T-cell (primary cell): ENCODE measurements around the gene SPPL3. TPM values are rescaled to one million over a fixed set of nuclear protein-coding genes. Genes with fewer than 3 reads are reported as not detected.
A peak's percentile ranks its signal among the peaks of the same experiment; 100 is the strongest.
"Not testable (repeated sequence)": the region's sequence is repeated elsewhere in the genome, so short reads cannot be mapped to it uniquely, and the experiment has no call there.

ENCODE experiments used
- ATAC-seq, 4 experiments: fragments of 200-7000 bp in 3 of 4; fragments of 150-1000 bp in 1 of 4; cut with Tn5 transposase; replicated peaks in 1 of 4; 1 replicate in 3 of 4; 2 replicates in 1 of 4; pipeline ENCODE4 v1.10.0; 2021; ENCODE audit warnings: moderate library complexity in 3 of 4, mild to moderate bottlenecking in 2 of 4, moderate number of reproducible peaks in 1 of 4
- CTCF ChIA-PET, 2 donors: fragments of 300-600 bp; sonication (Branson Sonifier 250); formaldehyde crosslinking; loops; one replicate each; lab custom pipeline; 2022; ENCODE audit warnings: antibody characterized with exemption in 2 of 2; lab: Charles Lee
- POLR2A ChIA-PET, 2 donors: fragments of 300-600 bp; sonication (Branson Sonifier 250); formaldehyde crosslinking; loops; one replicate each; lab custom pipeline; 2022; ENCODE audit warnings: antibody characterized with exemption in 2 of 2; lab: Charles Lee
- DNase-seq, 35 experiments: peaks; one replicate each; pipeline versions ENCODE4 v3.0.0 to v3.0.0-alpha.2; 2013 to 2023
- H3K27ac ChIP-seq: one replicate; pipeline ENCODE4 v1.5.1; 2013; ENCODE audit warnings: low read length
- H3K27me3 ChIP-seq, 2 experiments: replicated peaks in 1 of 2; 1 replicate in 1 of 2; 2 replicates in 1 of 2; pipeline versions ENCODE4 v1.6.1 to v1.7.0; 2013; ENCODE audit warnings: low read length in 1 of 2, mixed read lengths in 1 of 2; ENCODE audit not compliant: control insufficient read depth in 2 of 2, insufficient read depth in 2 of 2; ENCODE audit errors: extremely low read depth in 1 of 2
- H3K36me3 ChIP-seq, 2 donors: 1 replicate in 1 of 2; 2 replicates in 1 of 2; pipeline versions ENCODE4 v1.6.1 to v1.7.0; 2013; ENCODE audit warnings: low read length in 1 of 2; ENCODE audit not compliant: control insufficient read depth in 2 of 2, insufficient read depth in 1 of 2; ENCODE audit errors: extremely low read depth in 1 of 2
- H3K4me1 ChIP-seq, 2 experiments: 1 replicate in 1 of 2; 2 replicates in 1 of 2; pipeline versions ENCODE4 v1.6.1 to v1.7.0; 2013; ENCODE audit warnings: low read length in 2 of 2, mixed read lengths in 1 of 2; ENCODE audit not compliant: insufficient read depth in 2 of 2, control insufficient read depth in 1 of 2; ENCODE audit errors: extremely low read depth in 1 of 2
- H3K4me3 ChIP-seq, 2 donors: 1 replicate in 1 of 2; 2 replicates in 1 of 2; pipeline versions ENCODE4 v1.5.1 to v1.7.0; 2013; ENCODE audit warnings: mild to moderate bottlenecking in 2 of 2, low read length in 1 of 2, moderate library complexity in 1 of 2; ENCODE audit not compliant: control insufficient read depth in 1 of 2; ENCODE audit errors: extremely low read depth in 1 of 2
- H3K9me3 ChIP-seq: 2 replicates; pipeline ENCODE4 v1.7.0; 2013
- H3K27ac Mint-ChIP-seq, 2 donors: one replicate each; pipeline ENCODE4 v1.8.0; 2020 to 2021; ENCODE audit warnings: mild to moderate bottlenecking in 2 of 2, mixed read lengths in 2 of 2
- H3K27me3 Mint-ChIP-seq, 2 donors: one replicate each; pipeline ENCODE4 v1.8.0; 2021 to 2022; ENCODE audit warnings: mixed read lengths in 2 of 2
- H3K36me3 Mint-ChIP-seq: one replicate; pipeline ENCODE4 v1.8.0; 2021; ENCODE audit warnings: mixed read lengths
- H3K4me1 Mint-ChIP-seq, 3 donors: one replicate each; pipeline ENCODE4 v1.8.0; 2020 to 2022; ENCODE audit warnings: mixed read lengths in 3 of 3, mild to moderate bottlenecking in 1 of 3
- H3K4me3 Mint-ChIP-seq, 3 donors: one replicate each; pipeline ENCODE4 v1.8.0; 2020 to 2022; ENCODE audit warnings: mild to moderate bottlenecking in 3 of 3, mixed read lengths in 3 of 3, moderate library complexity in 3 of 3
- H3K9me3 Mint-ChIP-seq, 3 donors: one replicate each; pipeline ENCODE4 v1.8.0; 2020 to 2022; ENCODE audit warnings: mixed read lengths in 3 of 3
- WGBS: methylation state at CpG from one replicate; pipeline ENCODE4 v1.1.5; 2013; ENCODE audit warnings: missing lambda C conversion rate; ENCODE audit not compliant: insufficient coverage; 5-methylcytosine and 5-hydroxymethylcytosine counted together
- total RNA-seq, 35 experiments: library from RNA in 6 of 35; stranded (reverse) in 6 of 35; fragments of 120-200 nt in 1 of 35; gene quantifications; one replicate each; pipeline versions ENCODE4 v1.2.1 to v1.2.4 and lab custom pipeline; 2013 to 2026

SPPL3 gene
- total RNA-seq, 5 donors from 2014 or later (not counting 1 experiment from before 2014, with no cell fraction given): 36.5 to 46.6 (median 41.8) TPM

- Histone ChIP-seq H3K9me3 (no peaks in the 10 kb centered on the region), H3K4me3 (no peak overlapping the region), H3K4me1 (no peaks in the 10 kb centered on the region), H3K27me3 (no peaks in the 10 kb centered on the region), H3K27ac (no peak overlapping the region), H3K36me3 (peaks cover 6 to 11% of the 10 kb centered on the region in 2 donors)
- CTCF ChIA-PET: interaction anchor here in 1 of 2 donors (0.5 kb wide), 1 partner anchor 366 kb away, joined by 3 read pairs; no protein-coding TSS in a partner anchor
- no peak for DNase-seq
- WGBS: 91% methylated on average over 8 of the region's 10 CpGs
- H3K4me1 Mint-ChIP-seq: peaks cover 0 to 4% (median 3%) of the 10 kb centered on the region in 3 donors
- no peak for ATAC-seq
- peaks cover 23% of the 10 kb centered on the region for H3K36me3 Mint-ChIP-seq
- POLR2A ChIA-PET: no interaction called here
- H3K9me3 Mint-ChIP-seq: no peaks in the 10 kb centered on the region
- H3K4me3 Mint-ChIP-seq: no peak overlapping the region
- no peaks in the 10 kb centered on the region for H3K27me3 Mint-ChIP-seq
- H3K27ac Mint-ChIP-seq: no peak overlapping the region
Measured at GRCh38 chr12:120734210-120734609, 169.9 kb downstream of the SPPL3 start.

- H3K9me3 Mint-ChIP-seq: no peaks in the 10 kb centered on the region
- peaks cover 23% of the 10 kb centered on the region for H3K36me3 Mint-ChIP-seq
- ChIA-PET CTCF (interaction anchor here in 1 of 2 donors (0.5 kb wide), 1 partner anchor 366 kb away, joined by 3 read pairs; no protein-coding TSS in a partner anchor), POLR2A (no interaction called here)
- H3K27me3 Mint-ChIP-seq: no peaks in the 10 kb centered on the region
- no peaks in the 10 kb centered on the region for H3K4me1 ChIP-seq
- H3K36me3 ChIP-seq: peaks cover 6 to 8% of the 10 kb centered on the region in 2 donors
- peaks cover 0 to 6% (median 3%) of the 10 kb centered on the region in 3 donors for H3K4me1 Mint-ChIP-seq
- no peaks in the 10 kb centered on the region for H3K27me3 ChIP-seq
- H3K27ac ChIP-seq: no peak overlapping the region
- DNase-seq: no peak
- WGBS: 86% methylated on average over 2 of the region's 3 CpGs
- no peak overlapping the region for H3K4me3 Mint-ChIP-seq
- no peak overlapping the region for H3K4me3 ChIP-seq
- no peak overlapping the region for H3K27ac Mint-ChIP-seq
- ATAC-seq: no peak
- H3K9me3 ChIP-seq: no peaks in the 10 kb centered on the region
Measured at GRCh38 chr12:120733574-120733973, 170.6 kb downstream of the SPPL3 start.

GRCh38 chr12:120732198-120732597 is 172.0 kb downstream of the SPPL3 start:
- H3K4me1 ChIP-seq, H3K27me3 Mint-ChIP-seq, H3K27ac Mint-ChIP-seq, H3K9me3 Mint-ChIP-seq, CTCF ChIA-PET, H3K4me3 Mint-ChIP-seq, H3K9me3 ChIP-seq, H3K27me3 ChIP-seq, ATAC-seq, H3K36me3 ChIP-seq, H3K4me1 Mint-ChIP-seq, H3K27ac ChIP-seq, POLR2A ChIA-PET, DNase-seq, H3K4me3 ChIP-seq: not testable (repeated sequence)
- H3K36me3 Mint-ChIP-seq: peaks cover 23% of the 10 kb centered on the region
- 96% methylated on average over 23 of the region's 35 CpGs for WGBS

- ATAC-seq (no peak), DNase-seq (no peak)
- ChIA-PET CTCF (no interaction called here), POLR2A (no interaction called here)
- Histone ChIP-seq H3K27me3 (no peaks in the 10 kb centered on the region), H3K36me3 (peaks cover 0 to 24% of the 10 kb centered on the region in 2 donors), H3K9me3 (no peaks in the 10 kb centered on the region), H3K4me1 (peaks cover 0 to 22% of the 10 kb centered on the region in 2 experiments), H3K27ac (no peak overlapping the region), H3K4me3 (no peak overlapping the region)
- Mint-ChIP-seq H3K4me1 (peaks cover 19 to 26% (median 25%) of the 10 kb centered on the region in 3 donors), H3K4me3 (peak overlapping the region in 2 of 3 donors; percentile 87 to 90), H3K9me3 (no peaks in the 10 kb centered on the region), H3K27me3 (no peaks in the 10 kb centered on the region), H3K36me3 (peaks cover 29% of the 10 kb centered on the region), H3K27ac (no peak overlapping the region)
- WGBS: 96% methylated on average over 9 of the region's 9 CpGs
Measured at GRCh38 chr12:120726961-120727360, 177.2 kb downstream of the SPPL3 start.

GRCh38 chr12:120726510-120726793 is 177.7 kb downstream of the SPPL3 start:
- 89% methylated on average over 9 of the region's 9 CpGs for WGBS
- POLR2A ChIA-PET: no interaction called here
- H3K27ac ChIP-seq: no peak overlapping the region

GRCh38 chr12:120725659-120726509 is 178.3 kb downstream of the SPPL3 start, which contains the start of gene ACADS:
TSS of gene ACADS (plus strand) at chr12:120725826. CDS start at chr12:120725886, 60 bp downstream.
- Histone ChIP-seq H3K27me3 (no peaks in the 10 kb centered on the region), H3K9me3 (no peaks in the 10 kb centered on the region), H3K4me1 (peaks cover 0 to 22% of the 10 kb centered on the region in 2 experiments), H3K4me3 (peak within 1 kb of the TSS; percentile 67 to 68), H3K27ac (peak within 1 kb of the TSS; percentile 38), H3K36me3 (peaks cover 4 to 34% of the 10 kb centered on the region in 2 donors)
- ATAC-seq (peak; percentile 100), DNase-seq (peak; percentile 73 to 93 (median 84))
- peak within 1 kb of the TSS; percentile 53 to 65 for H3K27ac Mint-ChIP-seq
- peaks cover 19 to 26% (median 25%) of the 10 kb centered on the region in 3 donors for H3K4me1 Mint-ChIP-seq
- peaks cover 35% of the 10 kb centered on the region for H3K36me3 Mint-ChIP-seq
- H3K4me3 Mint-ChIP-seq: peak within 1 kb of the TSS; percentile 87 to 90 (median 88)
- WGBS: 7% methylated on average over 66 of the region's 66 CpGs
- CTCF ChIA-PET: interaction anchor here in 1 of 2 donors (0.6 kb wide), 1 partner anchor 75 kb away, joined by 3 read pairs; no protein-coding TSS in a partner anchor
- POLR2A ChIA-PET: interaction anchor here in 1 of 2 donors (0.6 kb wide), 1 partner anchor 14 kb away, joined by 3 read pairs; no protein-coding TSS in a partner anchor
- H3K27me3 Mint-ChIP-seq: no peaks in the 10 kb centered on the region
- no peaks in the 10 kb centered on the region for H3K9me3 Mint-ChIP-seq

More at GRCh38 chr12:120726510-120726793, 177.7 kb downstream of the SPPL3 start:
- Histone ChIP-seq H3K9me3 (no peaks in the 10 kb centered on the region), H3K27me3 (no peaks in the 10 kb centered on the region), H3K36me3 (peaks cover 4 to 29% of the 10 kb centered on the region in 2 donors), H3K4me1 (peaks cover 0 to 22% of the 10 kb centered on the region in 2 experiments), H3K4me3 (peak overlapping the region in 1 of 2 donors; percentile 67)
- CTCF ChIA-PET: no interaction called here
- peaks cover 19 to 26% (median 25%) of the 10 kb centered on the region in 3 donors for H3K4me1 Mint-ChIP-seq
- peak overlapping the region; percentile 53 to 65 for H3K27ac Mint-ChIP-seq
- H3K9me3 Mint-ChIP-seq: no peaks in the 10 kb centered on the region
- peaks cover 32% of the 10 kb centered on the region for H3K36me3 Mint-ChIP-seq
- H3K4me3 Mint-ChIP-seq: peak overlapping the region; percentile 87 to 90 (median 88)
- no peak for ATAC-seq
- no peaks in the 10 kb centered on the region for H3K27me3 Mint-ChIP-seq
- no peak for DNase-seq
